ENCODE measurements around the gene MAT2B.

Gene MAT2B

GRCh38 chr5:163562071-163562470 is 56.7 kb downstream of the MAT2B start:
- H3K27ac ChIP-seq = no peak overlapping the region
- no peak for TF ChIP-seq CTCF (conservative IDR thresholded peaks at IDR 0.05; ENCODE audit: low read depth)
- POLR2A ChIA-PET (ENCODE audit: low non-redundant PET) = no interaction called here
- CTCF ChIA-PET = interaction anchor here (1.1 kb wide), 1 partner anchor 134 kb away, joined by 4 read pairs; no protein-coding TSS in a partner anchor
- no peak for DNase-seq (ENCODE audit: low spot score)

- no peak overlapping the region for H3K27ac ChIP-seq
- DNase-seq (ENCODE audit: low spot score) = no peak
- POLR2A ChIA-PET (ENCODE audit: low non-redundant PET) = no interaction called here
- TF ChIP-seq CTCF (conservative IDR thresholded peaks at IDR 0.05; ENCODE audit: low read depth) = no peak
- CTCF ChIA-PET = interaction anchor here (0.6 to 1.1 kb wide), 3 partner anchors 55 to 901 kb away, joined by 3 to 4 read pairs (median 3); no protein-coding TSS in a partner anchor
Observed at GRCh38 chr5:163563112-163563511, 57.7 kb downstream of the MAT2B start.

GRCh38 chr5:163563880-163564279 is 58.5 kb downstream of the MAT2B start:
- no peak for TF ChIP-seq CTCF (conservative IDR thresholded peaks at IDR 0.05; ENCODE audit: low read depth)
- ChIA-PET CTCF (interaction anchor here (0.5 to 2.1 kb wide), 6 partner anchors 10 to 940 kb away, joined by 3 to 10 read pairs (median 4); no protein-coding TSS in a partner anchor), POLR2A (ENCODE audit: low non-redundant PET) (no interaction called here)
- no peak overlapping the region for H3K27ac ChIP-seq
- DNase-seq (ENCODE audit: low spot score) = no peak

- ChIA-PET CTCF (interaction anchor here (0.5 to 2.1 kb wide), 6 partner anchors 10 to 940 kb away, joined by 3 to 10 read pairs (median 4); no protein-coding TSS in a partner anchor), POLR2A (ENCODE audit: low non-redundant PET) (no interaction called here)
- no peak overlapping the region for H3K27ac ChIP-seq
- peak; percentile 97 for TF ChIP-seq CTCF (conservative IDR thresholded peaks at IDR 0.05; ENCODE audit: low read depth)
- DNase-seq (ENCODE audit: low spot score) = peak; percentile 56
Observed at GRCh38 chr5:163564321-163564938, 59.0 kb downstream of the MAT2B start.

GRCh38 chr5:163565492-163565891 is 60.1 kb downstream of the MAT2B start:
- POLR2A ChIA-PET (ENCODE audit: low non-redundant PET) = no interaction called here
- TF ChIP-seq CTCF (conservative IDR thresholded peaks at IDR 0.05; ENCODE audit: low read depth) = no peak
- H3K27ac ChIP-seq = no peak overlapping the region
- DNase-seq (ENCODE audit: low spot score) = no peak
- CTCF ChIA-PET = interaction anchor here (0.6 to 2.1 kb wide), 6 partner anchors 18 to 1763 kb away, joined by 3 to 10 read pairs (median 3); no protein-coding TSS in a partner anchor

GRCh38 chr5:163565931-163566608 is 60.7 kb downstream of the MAT2B start:
- POLR2A ChIA-PET (ENCODE audit: low non-redundant PET) = no interaction called here
- CTCF ChIA-PET = interaction anchor here (0.6 to 2.1 kb wide), 5 partner anchors 18 to 1763 kb away, joined by 3 to 10 read pairs (median 3); no protein-coding TSS in a partner anchor
- H3K27ac ChIP-seq = peak overlapping the region; percentile 20; the same call in 1 of the 2 replicates
- peak; percentile 22 for DNase-seq (ENCODE audit: low spot score)
- peak; percentile 32 for TF ChIP-seq CTCF (conservative IDR thresholded peaks at IDR 0.05; ENCODE audit: low read depth)

All from RWPE1 (cell line).